Astrocyte (in vitro differentiated cells and primary cell): ENCODE data around the gene MOB1B. TPM values are rescaled to one million over a fixed set of nuclear protein-coding genes. Genes with fewer than 3 reads are reported as not detected.

ENCODE experiments used
- DNase-seq: peaks from one replicate; pipeline ENCODE4 v3.0.0-alpha.2; 2010; ENCODE audit warnings: low read depth
- FAIRE-seq: peaks from 2 replicates; lab custom pipeline; 2011; peaks lifted over from hg19 to GRCh38; lab: Jason Lieb, UNC
- H2AFZ ChIP-seq: 2 replicates; pipeline ENCODE4 v1.6.0; 2012; ENCODE audit warnings: low read depth, low read length, inconsistent platforms
- H3K27ac ChIP-seq: 2 replicates; pipeline ENCODE4 v1.5.1; 2011; ENCODE audit warnings: low read depth, low read length, inconsistent platforms
- H3K27me3 ChIP-seq: 2 replicates; pipeline ENCODE4 v1.6.0; 2011; ENCODE audit warnings: low read length, inconsistent platforms; ENCODE audit not compliant: insufficient read depth
- H3K36me3 ChIP-seq: 2 replicates; pipeline ENCODE4 v1.5.1; 2011; ENCODE audit warnings: low read length, inconsistent platforms; ENCODE audit not compliant: insufficient read depth
- H3K4me1 ChIP-seq: 2 replicates; pipeline ENCODE4 v1.5.1; 2011; ENCODE audit warnings: low read length, inconsistent platforms; ENCODE audit not compliant: insufficient read depth
- H3K4me2 ChIP-seq: 2 replicates; pipeline ENCODE4 v1.6.0; 2012; ENCODE audit warnings: low read length, inconsistent platforms
- H3K4me3 ChIP-seq: 2 replicates; pipeline ENCODE4 v1.5.1; 2011; ENCODE audit warnings: low read depth, mild to moderate bottlenecking, low read length, inconsistent platforms; ENCODE audit not compliant: insufficient read depth
- H3K79me2 ChIP-seq: 2 replicates; pipeline ENCODE4 v1.6.0; 2012; ENCODE audit warnings: mild to moderate bottlenecking, low read length, inconsistent platforms; ENCODE audit not compliant: insufficient read depth
- H3K9ac ChIP-seq: 2 replicates; pipeline ENCODE4 v1.6.0; 2012; ENCODE audit warnings: mild to moderate bottlenecking, low read length, inconsistent platforms
- H3K9me3 ChIP-seq: 2 replicates; pipeline ENCODE4 v1.5.1; 2012; ENCODE audit warnings: low read depth, mild to moderate bottlenecking, low read length, inconsistent platforms; ENCODE audit not compliant: insufficient read depth
- H4K20me1 ChIP-seq: 2 replicates; pipeline ENCODE4 v1.6.0; 2012; ENCODE audit warnings: low read length, inconsistent platforms; ENCODE audit not compliant: insufficient read depth
- H3K27ac Mint-ChIP-seq: one replicate; pipeline ENCODE4 v1.8.0; 2021; ENCODE audit warnings: mild to moderate bottlenecking, mixed read lengths; ENCODE audit not compliant: unreplicated experiment
- H3K27me3 Mint-ChIP-seq: one replicate; pipeline ENCODE4 v1.8.0; 2021; ENCODE audit warnings: low read depth, mixed read lengths; ENCODE audit not compliant: unreplicated experiment
- H3K36me3 Mint-ChIP-seq: one replicate; pipeline ENCODE4 v1.8.0; 2021; ENCODE audit warnings: low read depth, mixed read lengths; ENCODE audit not compliant: unreplicated experiment
- H3K4me1 Mint-ChIP-seq: one replicate; pipeline ENCODE4 v1.8.0; 2021; ENCODE audit warnings: low read depth, mixed read lengths; ENCODE audit not compliant: unreplicated experiment
- H3K4me3 Mint-ChIP-seq: one replicate; pipeline ENCODE4 v1.8.0; 2021; ENCODE audit warnings: mild to moderate bottlenecking, moderate library complexity, mixed read lengths; ENCODE audit not compliant: unreplicated experiment
- H3K9me3 Mint-ChIP-seq: one replicate; pipeline ENCODE4 v1.8.0; 2021; ENCODE audit warnings: mild to moderate bottlenecking, mixed read lengths; ENCODE audit not compliant: unreplicated experiment
- CTCF ChIP-seq: IDR thresholded peaks from 2 replicates; pipeline ENCODE4 v1.5.1; 2011; ENCODE audit warnings: low read depth, mild to moderate bottlenecking, inconsistent platforms, low read length, moderate library complexity; ENCODE audit not compliant: insufficient read depth
- EZH2 ChIP-seq: IDR thresholded peaks from 2 replicates; pipeline ENCODE4 v1.6.1; 2012; ENCODE audit warnings: mild to moderate bottlenecking, low read length, inconsistent platforms; ENCODE audit not compliant: insufficient read depth
- total RNA-seq: library from RNA; stranded (reverse); gene quantifications from 2 replicates; pipeline ENCODE4 v1.2.1, GENCODE V29; 2021

MOB1B gene
- total RNA-seq, 1 donor from 2014 or later = 40.6 TPM

- H3K36me3 Mint-ChIP-seq = no peaks in the 10 kb centered on the region
- Histone ChIP-seq H3K27ac (no peak overlapping the region), H3K4me2 (no peak overlapping the region), H3K36me3 (no peaks in the 10 kb centered on the region), H3K4me3 (no peak overlapping the region), H3K79me2 (no peaks in the 10 kb centered on the region), H2AFZ (no peak overlapping the region), H3K9me3 (no peaks in the 10 kb centered on the region), H3K4me1 (peaks cover 4% of the 10 kb centered on the region), H3K27me3 (no peaks in the 10 kb centered on the region), H3K9ac (no peak overlapping the region), H4K20me1 (no peaks in the 10 kb centered on the region)
- no peak for FAIRE-seq
- H3K9me3 Mint-ChIP-seq = no peaks in the 10 kb centered on the region
- TF ChIP-seq EZH2 (no peak), CTCF (no peak)
- no peaks in the 10 kb centered on the region for H3K4me1 Mint-ChIP-seq
- no peak for DNase-seq
- H3K27ac Mint-ChIP-seq = no peak overlapping the region
- peaks cover 3% of the 10 kb centered on the region for H3K27me3 Mint-ChIP-seq
- H3K4me3 Mint-ChIP-seq = no peak overlapping the region
These were observed 43.1 kb upstream of the MOB1B start for GRCh38 chr4:70859066-70859465.

- Histone ChIP-seq H3K9me3 (no peaks in the 10 kb centered on the region), H3K9ac (no peak overlapping the region), H3K4me2 (no peak overlapping the region), H3K27ac (no peak overlapping the region), H4K20me1 (no peaks in the 10 kb centered on the region), H3K4me3 (no peak overlapping the region), H3K27me3 (no peaks in the 10 kb centered on the region), H3K4me1 (no peaks in the 10 kb centered on the region), H2AFZ (no peak overlapping the region), H3K79me2 (no peaks in the 10 kb centered on the region), H3K36me3 (no peaks in the 10 kb centered on the region)
- H3K27me3 Mint-ChIP-seq = no peaks in the 10 kb centered on the region
- no peak overlapping the region for H3K27ac Mint-ChIP-seq
- TF ChIP-seq CTCF = no peak
- TF ChIP-seq EZH2 = no peak
- H3K36me3 Mint-ChIP-seq = no peaks in the 10 kb centered on the region
- no peak for DNase-seq
- no peaks in the 10 kb centered on the region for H3K9me3 Mint-ChIP-seq
- FAIRE-seq = no peak
- H3K4me1 Mint-ChIP-seq = no peaks in the 10 kb centered on the region
- no peak overlapping the region for H3K4me3 Mint-ChIP-seq
These were observed 38.9 kb upstream of the MOB1B start for GRCh38 chr4:70863099-70863790.

- Mint-ChIP-seq H3K36me3 (no peaks in the 10 kb centered on the region), H3K9me3 (no peaks in the 10 kb centered on the region), H3K4me1 (no peaks in the 10 kb centered on the region), H3K27ac (no peak overlapping the region), H3K27me3 (peaks cover 2% of the 10 kb centered on the region), H3K4me3 (no peak overlapping the region)
- no peaks in the 10 kb centered on the region for H3K36me3 ChIP-seq
- no peak for TF ChIP-seq CTCF
- TF ChIP-seq EZH2 = no peak
- FAIRE-seq = no peak
- no peaks in the 10 kb centered on the region for H3K27me3 ChIP-seq
- no peak overlapping the region for H3K27ac ChIP-seq
- no peak for DNase-seq
- H3K4me1 ChIP-seq = no peaks in the 10 kb centered on the region
- H3K4me3 ChIP-seq = no peak overlapping the region
- no peaks in the 10 kb centered on the region for H3K9me3 ChIP-seq
- H3K9ac ChIP-seq = no peak overlapping the region
- H2AFZ ChIP-seq = no peak overlapping the region
- no peaks in the 10 kb centered on the region for H4K20me1 ChIP-seq
- no peak overlapping the region for H3K4me2 ChIP-seq
- no peaks in the 10 kb centered on the region for H3K79me2 ChIP-seq
These were observed 33.4 kb upstream of the MOB1B start for GRCh38 chr4:70868778-70869177.
